ENCODE measurements around the gene LYPD5. TPM values are rescaled to one million over a fixed set of nuclear protein-coding genes. Genes with fewer than 3 reads are reported as not detected.

The LYPD5 gene
- total and polyA plus RNA-seq, 2 of the 8 experiments (the other 6 are each of a cell fraction or from before 2014, with no cell fraction given) = 0.74 to 4.3 TPM

- Histone ChIP-seq H2BK20ac (ENCODE audit: low read length) (no peak overlapping the region), H3K18ac (ENCODE audit: extremely low read depth, low read length) (no peak overlapping the region), H2BK12ac (ENCODE audit: low read depth, low read length) (no peak overlapping the region), H3K9me3 (ENCODE audit: insufficient read depth in 2 of 2, low read depth in 1 of 2, low read length in 1 of 2) (no peaks in the 10 kb centered on the region), H3K27ac (ENCODE audit: low read depth, low read length) (no peak overlapping the region), H3K9ac (replicated peaks in 1 of 4; ENCODE audit: extremely low read depth in 1 of 4, low read depth in 3 of 4, low read length in 3 of 4) (no peak overlapping the region), H3K14ac (ENCODE audit: insufficient read length) (no peak overlapping the region), H3K27me3 (replicated peaks in 1 of 4; ENCODE audit: control insufficient read depth in 3 of 4, extremely low read depth in 1 of 4, insufficient read depth in 3 of 4, low read length in 3 of 4) (no peaks in the 10 kb centered on the region; a peak in 1 of 7 replicates), H3K4me3 (ENCODE audit: extremely low read depth in 1 of 4, insufficient read depth in 2 of 4, low read depth in 3 of 4, low read length in 4 of 4) (no peak overlapping the region), H4K8ac (ENCODE audit: extremely low read depth, insufficient read depth, low read length) (no peak overlapping the region), H4K20me1 (replicated peaks in 1 of 2; ENCODE audit: control insufficient read depth in 1 of 2, insufficient read depth in 2 of 2, low read length in 2 of 2) (no peaks in the 10 kb centered on the region), H3K56ac (replicated peaks; ENCODE audit: insufficient read length, low read depth, low read length) (no peak overlapping the region), H4K5ac (ENCODE audit: insufficient read length, low read depth, low read length) (no peak overlapping the region), H2AFZ (ENCODE audit: low read length) (no peak overlapping the region), H2BK5ac (ENCODE audit: low read depth, low read length) (no peak overlapping the region), H3K79me2 (ENCODE audit: control insufficient read depth in 1 of 2, insufficient read depth in 2 of 2, low read length in 2 of 2) (no peaks in the 10 kb centered on the region), H3K4me1 (replicated peaks in 1 of 4; ENCODE audit: control insufficient read depth in 3 of 4, insufficient read depth in 4 of 4, low read length in 3 of 4) (no peaks in the 10 kb centered on the region; a peak in 1 of 7 replicates), H2BK120ac (replicated peaks; ENCODE audit: low read depth, low read length) (no peak overlapping the region), H3K4ac (replicated peaks; ENCODE audit: insufficient read length, low read depth, low read length) (no peak overlapping the region), H4K91ac (replicated peaks; ENCODE audit: insufficient read length, low read length) (no peak overlapping the region), H2AK5ac (ENCODE audit: low read depth, low read length) (no peak overlapping the region), H3K23ac (ENCODE audit: insufficient read length) (no peak overlapping the region), H3K36me3 (ENCODE audit: control insufficient read depth in 2 of 4, insufficient read depth in 4 of 4, low read length in 3 of 4) (no peaks in the 10 kb centered on the region), H3K23me2 (ENCODE audit: low read depth, low read length) (no peaks in the 10 kb centered on the region), H2BK15ac (ENCODE audit: low read length) (no peak overlapping the region), H3K79me1 (ENCODE audit: low read depth, low read length) (no peaks in the 10 kb centered on the region), H3K4me2 (ENCODE audit: insufficient read depth in 1 of 2, low read depth in 2 of 2, low read length in 2 of 2) (no peak overlapping the region)
- POLR2A ChIA-PET (ENCODE audit: partially characterized antibody) = no interaction called here
- DNase-seq (ENCODE audit: low read depth in 1 of 2, low spot score in 2 of 2) (no peak), FAIRE-seq (no peak)
- CTCF ChIA-PET (ENCODE audit: partially characterized antibody) = interaction anchor here (1.3 to 7.5 kb wide), 3 partner anchors 23 to 62 kb away, joined by 5 to 67 read pairs (median 23); no protein-coding TSS in a partner anchor
- TF ChIP-seq SIRT6 (IDR thresholded peaks at IDR 0.05; ENCODE audit: low read length) (no peak), MAX (IDR thresholded peaks at IDR 0.05) (no peak), BCL11A (IDR thresholded peaks at IDR 0.05; ENCODE audit: low read depth in 2 of 2, low read length in 2 of 2) (no peak), FOSL1 (IDR thresholded peaks at IDR 0.05; ENCODE audit: insufficient read depth, low read depth, low read length) (no peak), GABPA (IDR thresholded peaks at IDR 0.05; ENCODE audit: borderline replicate concordance, insufficient read depth, low read length) (no peak), KDM1A (IDR thresholded peaks at IDR 0.05; ENCODE audit: borderline replicate concordance, low read length) (no peak), EGR1 (IDR thresholded peaks at IDR 0.05; ENCODE audit: borderline replicate concordance, low read depth, low read length) (no peak), RNF2 (IDR thresholded peaks at IDR 0.05; ENCODE audit: borderline replicate concordance, low read depth, low read length, missing control alignments, poor library complexity, severe bottlenecking) (no peak)
Measured at GRCh38 chr19:43807651-43808050, 5.4 kb upstream of the LYPD5 start.
